ENCODE results near the gene CSTF3. TPM values are rescaled to one million over a fixed set of nuclear protein-coding genes. Genes with fewer than 3 reads are reported as not detected.
A peak's percentile ranks its signal among the peaks of the same experiment; 100 is the strongest.

Gene CSTF3
- total RNA-seq, 1 experiment from 2014 or later, result 45.6 TPM

- intact Hi-C loops (cut with micrococcal nuclease; ENCODE audit: unreplicated experiment), result no loop called here
- Histone ChIP-seq H3K27ac (no peak overlapping the region), H3K9me3 (ENCODE audit: insufficient read depth, low read depth) (no peaks in the 10 kb centered on the region), H3K27me3 (ENCODE audit: insufficient read depth, low read depth) (no peaks in the 10 kb centered on the region), H3K4me3 (no peak overlapping the region), H3K79me2 (ENCODE audit: low read depth) (no peaks in the 10 kb centered on the region), H3K36me3 (ENCODE audit: low read depth) (no peaks in the 10 kb centered on the region), H3F3A (ENCODE audit: insufficient read depth, low read depth) (no peaks in the 10 kb centered on the region), H3K9me2 (ENCODE audit: insufficient read depth) (no peaks in the 10 kb centered on the region), H2AFZ (no peak overlapping the region), H3K4me2 (no peak overlapping the region), H3K4me1 (replicated peaks; ENCODE audit: insufficient read depth) (no peaks in the 10 kb centered on the region), H4K20me1 (ENCODE audit: insufficient read depth) (no peaks in the 10 kb centered on the region)
- CTCF ChIA-PET, result no interaction called here
- no TSS peak for BruUV-seq (replicated peaks)
- no peak for TF ChIP-seq EZH2 (IDR thresholded peaks at IDR 0.05; ENCODE audit: low read depth)
- TF ChIP-seq, protein P1, sequence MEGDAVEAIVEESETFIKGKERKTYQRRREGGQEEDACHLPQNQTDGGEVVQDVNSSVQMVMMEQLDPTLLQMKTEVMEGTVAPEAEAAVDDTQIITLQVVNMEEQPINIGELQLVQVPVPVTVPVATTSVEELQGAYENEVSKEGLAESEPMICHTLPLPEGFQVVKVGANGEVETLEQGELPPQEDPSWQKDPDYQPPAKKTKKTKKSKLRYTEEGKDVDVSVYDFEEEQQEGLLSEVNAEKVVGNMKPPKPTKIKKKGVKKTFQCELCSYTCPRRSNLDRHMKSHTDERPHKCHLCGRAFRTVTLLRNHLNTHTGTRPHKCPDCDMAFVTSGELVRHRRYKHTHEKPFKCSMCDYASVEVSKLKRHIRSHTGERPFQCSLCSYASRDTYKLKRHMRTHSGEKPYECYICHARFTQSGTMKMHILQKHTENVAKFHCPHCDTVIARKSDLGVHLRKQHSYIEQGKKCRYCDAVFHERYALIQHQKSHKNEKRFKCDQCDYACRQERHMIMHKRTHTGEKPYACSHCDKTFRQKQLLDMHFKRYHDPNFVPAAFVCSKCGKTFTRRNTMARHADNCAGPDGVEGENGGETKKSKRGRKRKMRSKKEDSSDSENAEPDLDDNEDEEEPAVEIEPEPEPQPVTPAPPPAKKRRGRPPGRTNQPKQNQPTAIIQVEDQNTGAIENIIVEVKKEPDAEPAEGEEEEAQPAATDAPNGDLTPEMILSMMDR (conservative IDR thresholded peaks at IDR 0.05), result no peak
- DNase-seq, result no peak
- POLR2A ChIA-PET (ENCODE audit: unreplicated experiment), result no interaction called here
Observed at GRCh38 chr11:33171251-33171650, 10.0 kb upstream of the CSTF3 start.

DNA sequence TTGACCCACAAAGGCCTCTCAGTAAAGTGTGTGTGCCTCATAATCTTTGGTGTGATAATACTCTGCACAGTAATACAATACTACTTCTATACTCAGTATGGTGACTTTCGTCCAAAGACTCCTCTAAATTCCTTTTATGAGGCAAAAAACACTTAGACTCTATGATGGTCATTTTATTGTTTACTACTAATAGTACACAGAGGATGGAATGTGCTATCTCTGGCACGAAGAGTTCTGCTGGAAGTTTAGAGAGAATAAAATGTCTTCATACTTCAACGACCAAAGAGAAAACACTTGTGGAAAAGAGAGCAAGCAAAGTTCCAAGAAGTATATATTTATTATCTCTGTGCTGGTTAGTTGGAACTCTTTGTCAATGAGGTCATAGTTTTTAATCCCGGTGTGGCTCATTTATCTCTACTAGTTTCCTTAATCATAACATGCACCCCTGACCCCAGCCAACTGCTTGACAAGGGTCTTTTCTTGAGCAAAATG lies 7.5 kb upstream of the CSTF3 start:
- intact Hi-C loops (cut with micrococcal nuclease; ENCODE audit: unreplicated experiment), result loop anchor here (10.0 kb wide), 1 partner anchor 454 kb away; no protein-coding TSS in a partner anchor

DNA sequence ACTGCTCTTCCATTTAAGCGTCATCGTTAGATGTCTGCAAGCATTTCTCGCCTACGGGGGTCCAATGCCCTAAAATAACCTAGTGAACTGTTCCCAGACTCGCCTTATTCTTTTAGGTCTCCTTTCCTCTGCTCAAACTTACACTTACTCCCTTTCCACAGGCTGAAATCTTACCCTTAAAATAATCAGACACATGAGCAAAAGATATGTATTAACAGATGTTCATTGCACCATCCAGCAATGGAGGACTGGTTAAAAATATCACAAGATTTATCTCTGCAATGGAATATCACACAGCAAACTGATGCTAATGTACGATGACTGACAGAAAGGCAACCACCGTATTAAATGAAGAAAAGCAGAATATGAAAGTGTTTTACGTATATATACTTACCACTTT lies 1.6 kb upstream of the CSTF3 start:
- H3K79me2 ChIP-seq (ENCODE audit: low read depth), result peaks cover 35% of the 10 kb centered on the region
- H3K27me3 ChIP-seq (ENCODE audit: insufficient read depth, low read depth), result no peaks in the 10 kb centered on the region
- no peaks in the 10 kb centered on the region for H3K9me3 ChIP-seq (ENCODE audit: insufficient read depth, low read depth)
- H3K27ac ChIP-seq, result no peak overlapping the region
- CTCF ChIA-PET, result no interaction called here
- peaks cover 11% of the 10 kb centered on the region; the same call in 1 of the 2 replicates for H3K36me3 ChIP-seq (ENCODE audit: low read depth)
- DNase-seq, result no peak
- no TSS peak for BruUV-seq (replicated peaks)
- H3K4me3 ChIP-seq, result no peak overlapping the region
- no peaks in the 10 kb centered on the region for H3K9me2 ChIP-seq (ENCODE audit: insufficient read depth)
- no peak overlapping the region for H3K4me2 ChIP-seq
- H3K4me1 ChIP-seq (replicated peaks; ENCODE audit: insufficient read depth), result peaks cover 28% of the 10 kb centered on the region
- intact Hi-C loops (cut with micrococcal nuclease; ENCODE audit: unreplicated experiment), result loop anchor here (5.0 to 10.0 kb wide), 3 partner anchors 448 to 581 kb away; partner anchors contain the start of genes CD59 and EIF3M
- peaks cover 14% of the 10 kb centered on the region for H4K20me1 ChIP-seq (ENCODE audit: insufficient read depth)
- TF ChIP-seq, protein P1 (conservative IDR thresholded peaks at IDR 0.05), result no peak
- no peak for TF ChIP-seq EZH2 (IDR thresholded peaks at IDR 0.05; ENCODE audit: low read depth)
- POLR2A ChIA-PET (ENCODE audit: unreplicated experiment), result no interaction called here
- 0 out of 2 replicates have a peak, but pooled peaks cover 8% of the 10 kb centered on the region for H3F3A ChIP-seq (ENCODE audit: insufficient read depth, low read depth)
- no peak overlapping the region for H2AFZ ChIP-seq

More for the DNA sequence above, 7.5 kb upstream of the CSTF3 start:
- TF ChIP-seq, protein P1 (conservative IDR thresholded peaks at IDR 0.05), result no peak
- no peak for TF ChIP-seq EZH2 (IDR thresholded peaks at IDR 0.05; ENCODE audit: low read depth)
- POLR2A ChIA-PET (ENCODE audit: unreplicated experiment), result no interaction called here
- DNase-seq, result no peak
- Histone ChIP-seq H3K4me2 (no peak overlapping the region), H3K36me3 (ENCODE audit: low read depth) (no peaks in the 10 kb centered on the region), H3K4me3 (no peak overlapping the region), H3K79me2 (ENCODE audit: low read depth) (no peaks in the 10 kb centered on the region), H2AFZ (0 out of 2 replicates have a peak overlapping the region, but pooled peaks have one; percentile 25), H3K9me2 (ENCODE audit: insufficient read depth) (no peaks in the 10 kb centered on the region), H4K20me1 (ENCODE audit: insufficient read depth) (no peaks in the 10 kb centered on the region), H3K9me3 (ENCODE audit: insufficient read depth, low read depth) (no peaks in the 10 kb centered on the region), H3K27me3 (ENCODE audit: insufficient read depth, low read depth) (no peaks in the 10 kb centered on the region), H3K27ac (no peak overlapping the region), H3K4me1 (replicated peaks; ENCODE audit: insufficient read depth) (no peaks in the 10 kb centered on the region), H3F3A (ENCODE audit: insufficient read depth, low read depth) (0 out of 2 replicates have a peak, but pooled peaks cover 4% of the 10 kb centered on the region)
- BruUV-seq (replicated peaks), result no TSS peak
- CTCF ChIA-PET, result no interaction called here
